Tibial nerve (tissue), 4 donors: Measurements from ENCODE around the gene DSC3.

Experiments used
- EP300 ChIP-seq, 2 donors: sonication (generic); formaldehyde crosslinking; IDR thresholded peaks; one replicate each; pipeline ENCODE4 v1.6.1; 2017; ENCODE audit warnings: antibody characterized with exemption in 2 of 2, mild to moderate bottlenecking in 1 of 2
- TF ChIP-seq, protein P1 (sequence below), 5 experiments: fragments of 200-600 bp in 3 of 5; fragments of 450-650 bp in 2 of 5; sonication (generic) in 3 of 5; IDR thresholded peaks; one replicate each; pipeline ENCODE4 v1.5.1; 2016 to 2019; ENCODE audit warnings: antibody characterized with exemption in 5 of 5, mild to moderate bottlenecking in 3 of 5, moderate library complexity in 2 of 5

DNA sequence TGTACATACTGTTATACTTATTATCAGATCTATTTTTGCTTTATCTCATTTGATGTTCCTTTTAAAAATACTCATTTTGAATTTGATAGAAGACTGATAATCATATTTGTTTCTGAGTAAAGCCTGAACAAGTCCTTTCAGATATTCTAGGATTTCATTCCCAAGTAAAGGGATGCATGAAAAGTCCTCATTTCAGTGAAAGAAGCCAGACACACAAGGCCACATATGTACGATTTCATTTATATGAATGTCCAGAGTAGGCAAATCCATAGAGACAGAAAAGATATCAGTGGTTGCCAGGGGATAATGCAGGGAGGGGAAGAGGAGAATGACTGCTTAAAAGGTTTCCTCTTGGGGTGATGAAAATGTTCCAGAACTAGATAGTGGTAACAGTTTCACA lies 53.4 kb downstream of the DSC3 start:
- TF ChIP-seq, protein P1, sequence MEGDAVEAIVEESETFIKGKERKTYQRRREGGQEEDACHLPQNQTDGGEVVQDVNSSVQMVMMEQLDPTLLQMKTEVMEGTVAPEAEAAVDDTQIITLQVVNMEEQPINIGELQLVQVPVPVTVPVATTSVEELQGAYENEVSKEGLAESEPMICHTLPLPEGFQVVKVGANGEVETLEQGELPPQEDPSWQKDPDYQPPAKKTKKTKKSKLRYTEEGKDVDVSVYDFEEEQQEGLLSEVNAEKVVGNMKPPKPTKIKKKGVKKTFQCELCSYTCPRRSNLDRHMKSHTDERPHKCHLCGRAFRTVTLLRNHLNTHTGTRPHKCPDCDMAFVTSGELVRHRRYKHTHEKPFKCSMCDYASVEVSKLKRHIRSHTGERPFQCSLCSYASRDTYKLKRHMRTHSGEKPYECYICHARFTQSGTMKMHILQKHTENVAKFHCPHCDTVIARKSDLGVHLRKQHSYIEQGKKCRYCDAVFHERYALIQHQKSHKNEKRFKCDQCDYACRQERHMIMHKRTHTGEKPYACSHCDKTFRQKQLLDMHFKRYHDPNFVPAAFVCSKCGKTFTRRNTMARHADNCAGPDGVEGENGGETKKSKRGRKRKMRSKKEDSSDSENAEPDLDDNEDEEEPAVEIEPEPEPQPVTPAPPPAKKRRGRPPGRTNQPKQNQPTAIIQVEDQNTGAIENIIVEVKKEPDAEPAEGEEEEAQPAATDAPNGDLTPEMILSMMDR (IDR thresholded peaks at IDR 0.05), result no peak
- TF ChIP-seq EP300 (IDR thresholded peaks at IDR 0.05), result no peak
